Glomerular visceral epithelial cell (primary cell): ENCODE results near the gene SIK3.
"Not testable (repeated sequence)": the region's sequence is repeated elsewhere in the genome, so short reads cannot be mapped to it uniquely, and the experiment has no call there.

ENCODE experiments used
- DNase-seq: peaks from one replicate; pipeline ENCODE4 v3.0.0-alpha.2; 2016; ENCODE audit errors: extremely low spot score

Gene SIK3

DNA sequence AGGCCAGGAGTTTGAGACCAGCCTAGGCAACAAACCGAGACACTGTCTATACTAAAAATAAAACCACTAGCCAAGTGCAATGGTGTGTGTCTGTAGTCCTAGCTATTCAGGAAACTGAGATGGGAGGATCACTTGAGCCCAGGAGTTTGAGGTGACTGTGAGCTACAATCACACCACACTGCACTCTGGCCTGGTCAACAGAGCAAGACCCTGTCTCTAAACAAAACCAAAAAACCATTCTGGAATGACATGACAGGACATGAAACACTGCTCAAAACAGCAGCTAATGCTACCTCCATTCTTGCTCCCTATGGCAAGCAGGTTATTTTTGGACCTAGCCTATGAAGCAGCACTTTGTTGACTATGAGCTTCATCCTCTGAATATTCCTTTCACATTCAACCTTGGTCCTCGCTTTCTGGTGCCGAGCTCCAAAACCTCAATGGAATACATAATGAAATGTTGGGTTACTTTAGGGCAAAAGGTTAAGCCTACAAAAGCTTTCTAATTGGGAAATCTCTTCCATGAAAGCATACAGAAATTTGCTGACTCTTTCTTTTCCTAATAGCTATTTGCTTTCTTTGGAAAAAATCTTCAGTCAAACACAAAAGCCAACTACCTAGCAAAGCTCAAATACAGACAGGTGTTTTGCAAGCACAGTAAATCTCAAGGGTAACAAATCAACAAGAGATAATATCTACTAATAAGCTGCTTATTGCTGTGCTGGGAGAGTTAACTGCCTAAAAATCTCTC is 21.1 kb downstream of the SIK3 start:
- DNase-seq: no peak

- peak; percentile 32 for DNase-seq
These were observed 23.0 kb downstream of the SIK3 start for GRCh38 chr11:117075186-117075585.

- no peak for DNase-seq
These were observed 24.1 kb downstream of the SIK3 start for GRCh38 chr11:117074119-117074518.

DNA sequence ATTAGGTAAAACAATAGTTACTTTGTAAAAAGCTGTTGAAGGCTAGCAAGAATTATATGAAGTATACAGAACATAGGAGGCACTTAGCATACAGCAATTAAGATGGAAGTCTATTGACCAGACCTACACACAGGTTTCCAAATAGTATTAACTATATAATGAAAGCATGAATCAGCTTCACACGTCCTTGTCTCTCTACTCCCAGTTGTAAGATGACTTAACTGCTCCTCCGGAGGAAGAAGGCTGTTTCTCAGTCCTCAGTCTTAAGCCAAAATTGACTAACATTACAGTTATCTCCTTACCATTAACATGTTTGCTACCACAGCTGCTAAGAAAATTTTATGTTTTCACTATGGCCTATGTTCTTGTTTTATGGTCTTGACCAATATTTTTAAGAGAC is 24.7 kb downstream of the SIK3 start:
- DNase-seq: no peak

DNA sequence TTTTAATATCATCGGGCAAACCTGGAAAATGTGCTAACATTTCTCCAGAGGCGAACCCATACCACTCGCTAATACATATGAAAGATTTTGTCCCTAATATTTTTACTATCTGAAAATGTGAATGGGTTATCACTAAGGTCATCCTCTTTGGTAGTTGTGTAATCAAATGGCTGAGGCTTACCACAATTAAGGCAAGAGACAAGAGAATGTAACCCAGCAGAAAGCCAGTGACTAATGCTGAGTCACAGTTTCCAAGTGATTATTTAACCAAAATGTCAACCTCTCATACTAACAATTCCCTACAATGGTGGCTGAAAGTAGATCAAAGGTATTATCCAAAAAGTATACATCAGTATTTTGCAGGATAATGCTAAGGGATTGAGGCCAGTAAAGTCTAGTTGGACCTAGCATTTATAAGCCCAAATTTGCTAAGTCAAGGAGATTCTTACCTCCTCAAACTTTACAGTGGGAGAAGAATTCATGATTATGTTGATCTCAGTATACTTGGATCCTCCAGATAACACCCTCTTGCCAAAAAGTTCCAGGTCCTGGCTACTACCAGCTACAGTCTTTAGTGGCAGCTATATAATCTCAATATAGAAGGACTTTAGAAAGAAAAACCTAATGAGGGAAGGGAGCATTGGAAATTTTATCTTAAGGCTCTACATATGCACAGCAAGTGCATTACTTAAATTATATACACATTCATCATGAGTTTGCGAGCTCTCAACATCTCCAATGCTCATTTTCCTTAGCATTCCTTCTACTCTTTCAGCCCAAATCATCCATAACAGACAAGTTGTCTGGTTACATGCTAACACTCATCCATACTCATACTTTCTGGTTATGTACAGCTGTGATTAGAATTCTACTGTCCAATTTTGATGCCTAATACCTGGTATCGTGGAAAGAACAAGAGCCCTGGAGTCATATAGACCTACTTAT is 25.4 kb downstream of the SIK3 start:
- DNase-seq: peak; percentile 77

GRCh38 chr11:117071344-117071787 is 26.9 kb downstream of the SIK3 start:
- DNase-seq: peak; percentile 43

GRCh38 chr11:117070016-117070415 is 28.2 kb downstream of the SIK3 start:
- no peak for DNase-seq

DNA sequence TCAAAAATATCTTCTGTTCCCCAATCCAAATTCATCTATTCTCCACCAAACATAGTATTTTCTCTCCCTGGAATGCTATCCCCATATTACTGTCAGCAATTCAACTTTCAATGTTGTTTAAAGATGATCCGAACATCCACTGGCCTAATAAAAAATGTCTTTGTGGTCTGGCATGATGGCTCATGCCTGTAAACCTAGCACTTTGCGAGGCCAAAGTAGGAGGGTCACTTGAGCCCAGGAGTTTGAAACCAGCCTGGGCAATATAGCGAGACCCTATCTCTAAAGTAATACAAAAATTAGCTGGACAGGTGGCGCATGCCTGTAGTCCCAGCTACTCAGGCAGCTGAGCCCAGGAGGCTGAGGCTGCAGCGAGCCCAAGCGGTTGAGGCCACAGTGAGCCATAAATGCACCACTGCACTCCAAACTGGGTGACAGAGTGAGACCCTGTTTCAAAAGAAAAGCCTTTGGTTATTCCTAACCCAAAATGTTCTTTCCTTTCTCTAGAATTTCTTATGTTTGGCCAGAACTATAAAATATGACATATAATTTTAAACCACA is 29.8 kb downstream of the SIK3 start:
- DNase-seq: no peak

DNA sequence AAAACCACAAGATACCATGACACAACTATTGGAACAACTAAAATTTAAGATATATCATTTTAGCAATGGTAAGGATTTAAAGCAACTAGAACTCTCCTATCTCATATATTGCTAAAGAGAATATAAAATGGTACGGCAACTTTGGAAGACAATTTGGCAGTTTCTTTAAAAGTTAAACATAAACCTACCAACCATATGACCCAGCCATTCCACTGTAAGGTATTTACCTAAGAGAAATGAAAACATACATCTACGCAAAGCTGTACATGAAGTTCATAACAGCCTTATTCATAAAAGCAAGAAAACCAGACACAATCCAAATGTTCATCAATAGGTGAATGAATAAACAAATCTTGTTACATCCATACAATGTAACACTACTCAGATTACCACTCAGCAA is 31.3 kb downstream of the SIK3 start:
- DNase-seq: no peak

GRCh38 chr11:117064275-117064674 is 34.0 kb downstream of the SIK3 start:
- no peak for DNase-seq

DNA sequence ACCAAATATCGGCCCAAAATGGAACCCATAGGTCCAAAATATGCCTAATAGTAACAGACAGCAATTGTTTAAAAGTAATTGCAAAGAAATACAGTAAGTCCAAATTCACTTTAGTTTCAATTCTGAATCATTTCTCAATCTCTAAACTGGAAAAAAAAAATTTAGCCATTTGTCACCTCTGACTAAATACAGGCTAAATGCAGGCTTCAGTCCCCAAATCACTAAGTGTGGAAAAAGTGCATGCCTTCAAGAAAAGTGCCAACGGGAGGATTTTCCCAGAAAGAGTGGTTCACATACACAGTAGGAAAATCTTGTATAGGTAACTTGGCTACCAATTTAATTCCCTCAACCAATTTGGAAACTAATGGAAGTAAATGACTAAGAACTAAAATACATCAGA is 35.7 kb downstream of the SIK3 start:
- DNase-seq: no peak

DNA sequence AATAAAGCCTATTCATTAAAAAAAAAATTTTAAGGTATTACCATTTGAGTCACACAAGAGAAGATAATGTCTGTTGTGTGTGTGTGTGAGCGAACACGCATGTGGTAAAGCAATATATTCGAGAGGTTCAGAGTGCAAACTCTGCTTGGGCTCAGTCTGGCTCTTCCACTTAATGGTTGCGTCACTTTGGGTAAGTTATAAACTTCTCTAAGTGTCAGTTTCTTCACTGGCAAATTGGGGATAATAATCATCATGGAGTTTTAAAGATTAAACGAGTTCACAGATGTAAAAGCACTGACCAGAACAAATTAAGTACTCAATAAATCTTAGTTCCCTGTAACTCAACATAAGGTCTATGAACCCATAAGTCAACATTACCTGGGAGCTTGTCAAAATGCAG is 37.0 kb downstream of the SIK3 start:
- DNase-seq: no peak

GRCh38 chr11:117059611-117060148 is 38.5 kb downstream of the SIK3 start:
- DNase-seq: no peak

DNA sequence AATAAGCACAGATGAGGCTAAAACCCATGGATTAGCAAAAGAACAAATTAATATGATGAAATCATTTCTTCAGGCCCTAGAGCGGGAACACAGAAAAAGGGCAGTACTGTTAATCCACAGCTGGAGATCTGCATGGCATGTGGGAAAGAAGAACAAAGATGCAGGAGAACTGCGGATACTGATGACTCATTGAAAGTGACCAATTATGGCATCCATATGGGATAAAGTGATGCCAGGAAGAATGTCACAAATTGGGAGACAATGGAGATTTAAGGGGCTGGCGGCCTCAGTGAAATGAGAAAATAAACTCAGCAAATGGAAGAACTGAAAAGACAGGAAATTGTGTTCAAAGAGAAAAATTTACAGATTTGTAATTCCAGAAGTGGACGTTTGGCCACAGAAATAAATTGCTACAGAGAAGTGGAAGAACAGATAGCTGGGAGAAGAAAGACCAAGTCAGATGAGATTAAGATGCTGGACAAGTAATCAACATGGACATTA is 39.4 kb downstream of the SIK3 start:
- DNase-seq: no peak

- DNase-seq: no peak
These were observed 40.5 kb downstream of the SIK3 start for GRCh38 chr11:117057727-117058126.

GRCh38 chr11:117057317-117057716 is 40.9 kb downstream of the SIK3 start:
- no peak for DNase-seq

DNA sequence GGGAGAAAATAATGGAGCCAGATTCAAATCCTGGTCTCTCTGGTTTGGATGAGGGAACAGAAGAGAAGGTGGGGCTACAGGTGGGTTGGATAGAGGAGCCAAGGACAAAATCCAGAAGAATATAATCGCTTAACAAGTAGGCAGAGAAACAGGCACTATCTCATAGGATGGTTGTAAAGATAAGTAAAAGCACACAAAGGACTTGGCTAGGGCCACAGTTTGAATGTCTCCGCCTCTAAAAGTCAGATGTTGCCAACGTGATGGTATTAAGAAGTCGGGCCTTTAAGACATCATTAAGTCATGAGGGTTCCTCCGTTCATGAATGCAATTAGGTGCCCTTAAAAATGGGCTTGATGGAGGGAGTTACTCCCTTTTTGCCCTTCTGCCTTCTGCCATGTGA is 42.8 kb downstream of the SIK3 start:
- DNase-seq: no peak

GRCh38 chr11:117054382-117054781 is 43.8 kb downstream of the SIK3 start:
- no peak for DNase-seq

- DNase-seq: no peak
These were observed 45.8 kb downstream of the SIK3 start for GRCh38 chr11:117052196-117053149.

DNA sequence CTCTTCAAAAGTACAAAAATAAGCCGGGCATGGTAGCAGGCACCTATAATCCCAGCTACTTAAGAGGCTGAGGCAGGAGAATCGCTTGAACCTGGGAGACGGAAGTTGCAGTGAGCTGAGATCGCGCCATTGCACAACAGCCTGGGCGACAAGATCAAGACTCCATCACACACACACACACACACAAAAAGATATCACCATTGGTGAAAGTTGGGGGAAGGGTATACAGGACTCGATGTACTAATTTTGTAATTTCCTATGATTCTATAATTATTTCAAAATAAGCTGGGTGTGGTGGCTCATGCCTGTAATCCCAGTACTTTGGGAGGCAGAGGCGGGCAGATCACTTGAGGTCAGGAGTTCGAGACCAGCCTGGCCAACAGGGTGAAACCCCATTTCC is 48.1 kb downstream of the SIK3 start:
- not testable (repeated sequence) for DNase-seq

GRCh38 chr11:117046627-117047026 is 51.6 kb downstream of the SIK3 start:
- not testable (repeated sequence) for DNase-seq
